ENCODE data around the gene SLC1A3. TPM values are rescaled to one million over a fixed set of nuclear protein-coding genes. Genes with fewer than 3 reads are reported as not detected.

The SLC1A3 gene
- total and polyA plus RNA-seq, 12 donors: 10.0 to 94.1 (median 43.2) TPM

- 80 to 90% (median 80%) methylated on average over 8 of the region's 8 CpGs for WGBS, 4 donors
- intact Hi-C loops (cut with DNase I): no loop called here
- Histone ChIP-seq H3K4me3 (no peak overlapping the region), H3K27ac (no peak overlapping the region), H3K36me3 (replicated peaks in 1 of 2) (no peaks in the 10 kb centered on the region), H3K9me3 (replicated peaks in 1 of 3) (peaks cover 0 to 6% (median 0%) of the 10 kb centered on the region in 3 donors), H3K4me1 (replicated peaks in 1 of 2) (no peaks in the 10 kb centered on the region), H3K27me3 (no peaks in the 10 kb centered on the region)
- no peak for DNase-seq
- TF ChIP-seq CTCF (IDR thresholded peaks at IDR 0.05): no peak
- TF ChIP-seq POLR2A (IDR thresholded peaks at IDR 0.05): no peak
Observed at GRCh38 chr5:36629729-36630128, 23.3 kb downstream of the SLC1A3 start.

DNA sequence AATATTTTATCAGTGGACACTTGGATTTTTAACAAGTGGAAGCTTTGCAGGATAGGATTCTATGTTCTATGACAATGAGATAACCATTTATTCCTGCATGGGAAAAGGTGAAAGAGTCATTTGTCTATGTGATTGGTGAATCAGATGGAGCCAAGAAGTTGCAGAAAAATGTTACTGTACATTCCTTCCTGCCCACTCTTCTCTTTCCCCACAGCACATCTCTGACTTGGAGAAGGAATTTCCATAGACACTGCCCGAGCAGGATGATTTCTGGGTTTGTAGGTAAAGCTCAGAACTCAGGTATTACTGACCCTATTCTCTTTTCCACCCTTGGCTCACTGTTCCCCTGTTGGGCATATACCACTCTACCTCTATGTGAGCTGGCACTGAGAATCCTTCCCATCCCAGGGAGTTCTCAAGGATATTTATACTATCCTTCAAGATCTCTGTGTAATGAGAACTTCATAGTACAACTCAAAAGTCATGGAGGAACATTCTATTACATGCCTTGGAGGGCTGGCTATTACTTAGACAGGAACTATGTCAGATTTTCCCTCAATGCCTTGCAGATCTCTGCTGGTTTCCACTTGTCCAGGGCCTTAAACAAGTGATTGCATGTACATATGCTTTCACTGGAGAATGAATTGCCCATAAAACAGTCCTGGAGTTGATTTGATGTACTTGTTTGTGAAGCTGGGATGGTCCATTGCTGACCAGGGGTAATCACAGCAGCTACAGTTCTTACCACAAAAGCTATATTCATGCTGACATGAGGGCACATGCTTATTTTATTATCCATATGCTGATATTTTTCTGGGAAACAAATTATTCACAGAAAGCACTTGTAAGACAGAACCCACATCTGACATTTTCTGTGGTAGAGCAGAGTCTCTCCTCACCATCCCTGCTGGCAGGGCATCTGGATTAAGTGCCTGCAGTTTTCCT is 24.1 kb downstream of the SLC1A3 start:
- H3K4me3 ChIP-seq: no peak overlapping the region
- H3K27ac ChIP-seq: no peak overlapping the region
- WGBS, 4 donors: 58 to 67% (median 62%) methylated on average over 1 of the region's 1 CpG
- peaks cover 0 to 6% (median 0%) of the 10 kb centered on the region in 3 donors for H3K9me3 ChIP-seq (replicated peaks in 1 of 3)
- no peak for DNase-seq
- intact Hi-C loops (cut with DNase I): no loop called here
- no peaks in the 10 kb centered on the region for H3K27me3 ChIP-seq
- no peaks in the 10 kb centered on the region for H3K36me3 ChIP-seq (replicated peaks in 1 of 2)
- H3K4me1 ChIP-seq (replicated peaks in 1 of 2): no peaks in the 10 kb centered on the region
- TF ChIP-seq POLR2A (IDR thresholded peaks at IDR 0.05) (no peak), CTCF (IDR thresholded peaks at IDR 0.05) (no peak)

DNA sequence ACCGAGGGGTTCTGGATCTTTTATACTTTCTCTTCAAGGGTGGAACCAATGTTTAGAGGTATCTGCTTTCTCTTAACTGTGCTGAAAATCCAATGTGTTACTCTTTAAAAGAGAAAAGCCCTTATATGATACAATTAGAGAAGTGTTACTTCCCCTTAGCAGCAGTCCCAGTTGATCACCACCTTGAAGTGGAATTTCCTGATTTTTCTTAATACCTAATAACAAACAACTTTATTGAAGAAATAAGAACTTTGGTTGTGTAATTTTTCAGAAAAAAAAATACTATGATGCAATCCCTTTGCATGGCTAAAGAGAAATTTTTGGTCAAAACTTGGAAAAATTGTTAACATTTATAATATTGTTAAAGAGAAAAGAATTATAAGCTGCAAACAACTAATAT is 24.7 kb downstream of the SLC1A3 start:
- Histone ChIP-seq H3K27me3 (no peaks in the 10 kb centered on the region), H3K4me3 (no peak overlapping the region), H3K27ac (no peak overlapping the region), H3K36me3 (replicated peaks in 1 of 2) (no peaks in the 10 kb centered on the region), H3K9me3 (replicated peaks in 1 of 3) (peaks cover 0 to 6% (median 0%) of the 10 kb centered on the region in 3 donors), H3K4me1 (replicated peaks in 1 of 2) (no peaks in the 10 kb centered on the region)
- 40 to 68% (median 50%) methylated on average over 1 of the region's 1 CpG for WGBS, 4 donors
- intact Hi-C loops (cut with DNase I): no loop called here
- no peak for TF ChIP-seq POLR2A (IDR thresholded peaks at IDR 0.05)
- no peak for TF ChIP-seq CTCF (IDR thresholded peaks at IDR 0.05)
- no peak for DNase-seq

GRCh38 chr5:36631620-36632362 is 25.4 kb downstream of the SLC1A3 start:
- Histone ChIP-seq H3K36me3 (replicated peaks in 1 of 2) (no peaks in the 10 kb centered on the region), H3K4me1 (replicated peaks in 1 of 2) (no peaks in the 10 kb centered on the region), H3K4me3 (no peak overlapping the region), H3K9me3 (replicated peaks in 1 of 3) (peaks cover 0 to under 1% (median 0%) of the 10 kb centered on the region in 3 donors), H3K27me3 (no peaks in the 10 kb centered on the region), H3K27ac (no peak overlapping the region)
- 62 to 73% (median 68%) methylated on average over 5 of the region's 5 CpGs for WGBS, 4 donors
- no peak for TF ChIP-seq POLR2A (IDR thresholded peaks at IDR 0.05)
- TF ChIP-seq CTCF (IDR thresholded peaks at IDR 0.05): no peak
- no peak for DNase-seq
- intact Hi-C loops (cut with DNase I): no loop called here
